Neutrophil (primary cell): ENCODE measurements around the gene GFOD2.

Experiments used
- H3K27ac ChIP-seq: fragments of 200-600 bp; sonication (generic); 2 replicates; pipeline ENCODE4 v1.5.1; 2016; ENCODE audit warnings: mild to moderate bottlenecking, moderate library complexity
- H3K27me3 ChIP-seq: fragments of 200-600 bp; sonication (generic); 2 replicates; pipeline ENCODE4 v1.6.0; 2016; ENCODE audit warnings: mild to moderate bottlenecking
- H3K36me3 ChIP-seq: fragments of 200-600 bp; sonication (generic); 2 replicates; pipeline ENCODE4 v1.5.1; 2017
- H3K4me1 ChIP-seq, 2 experiments: fragments of 200-600 bp in 1 of 2; sonication (generic) in 1 of 2; 1 replicate in 1 of 2; 2 replicates in 1 of 2; pipeline versions ENCODE4 v1.5.1 to v1.6.1; 2013 to 2016; ENCODE audit warnings: low read depth in 1 of 2, low read length in 1 of 2, mild to moderate bottlenecking in 1 of 2, moderate library complexity in 1 of 2; ENCODE audit not compliant: control insufficient read depth in 1 of 2, insufficient read depth in 1 of 2
- H3K4me3 ChIP-seq, 2 experiments: fragments of 200-600 bp in 1 of 2; sonication (generic) in 1 of 2; 1 replicate in 1 of 2; 2 replicates in 1 of 2; pipeline ENCODE4 v1.5.1; 2013 to 2016; ENCODE audit warnings: low read depth in 1 of 2, low read length in 1 of 2, mild to moderate bottlenecking in 1 of 2, moderate library complexity in 1 of 2
- H3K9me3 ChIP-seq: fragments of 200-600 bp; sonication (generic); 2 replicates; pipeline ENCODE4 v1.5.1; 2016
- TF ChIP-seq, protein P1 (sequence below): fragments of 200-600 bp; sonication (generic); IDR thresholded peaks from 2 replicates; pipeline ENCODE4 v1.5.1; 2016; ENCODE audit warnings: antibody characterized with exemption

The GFOD2 gene

DNA sequence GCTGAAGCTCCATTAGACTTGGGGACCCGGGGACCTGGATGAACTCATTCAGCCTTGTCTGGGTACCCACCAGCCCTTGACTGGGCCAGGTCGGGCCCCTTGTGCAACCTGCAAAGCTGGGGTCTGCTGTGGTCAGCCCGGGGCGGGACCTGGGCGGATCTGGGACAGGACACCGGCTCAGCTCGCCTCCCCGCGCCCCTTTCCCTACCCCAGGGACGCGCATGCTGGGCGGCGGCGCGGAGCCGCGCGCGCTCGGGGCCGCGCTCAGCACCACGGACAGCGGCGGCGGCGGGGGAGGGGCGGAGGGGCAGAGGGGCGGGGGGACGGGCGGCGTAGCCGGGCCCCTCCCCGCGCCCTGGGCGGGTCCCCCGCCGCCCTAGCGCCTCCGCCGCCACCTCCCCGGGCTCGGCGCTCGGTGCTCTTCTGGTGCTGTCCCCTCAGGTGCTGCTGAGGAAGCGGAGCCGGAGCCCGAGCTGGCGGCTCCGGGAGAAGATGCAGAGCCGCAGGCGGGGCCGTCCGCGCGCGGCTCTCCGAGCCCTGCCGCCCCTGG is 66.5 kb downstream of the GFOD2 start:
- Histone ChIP-seq H3K4me3 (no peak overlapping the region), H3K9me3 (no peaks in the 10 kb centered on the region), H3K27me3 (no peaks in the 10 kb centered on the region), H3K27ac (no peak overlapping the region), H3K4me1 (no peaks in the 10 kb centered on the region), H3K36me3 (peaks cover 9% of the 10 kb centered on the region)
- TF ChIP-seq, protein P1, sequence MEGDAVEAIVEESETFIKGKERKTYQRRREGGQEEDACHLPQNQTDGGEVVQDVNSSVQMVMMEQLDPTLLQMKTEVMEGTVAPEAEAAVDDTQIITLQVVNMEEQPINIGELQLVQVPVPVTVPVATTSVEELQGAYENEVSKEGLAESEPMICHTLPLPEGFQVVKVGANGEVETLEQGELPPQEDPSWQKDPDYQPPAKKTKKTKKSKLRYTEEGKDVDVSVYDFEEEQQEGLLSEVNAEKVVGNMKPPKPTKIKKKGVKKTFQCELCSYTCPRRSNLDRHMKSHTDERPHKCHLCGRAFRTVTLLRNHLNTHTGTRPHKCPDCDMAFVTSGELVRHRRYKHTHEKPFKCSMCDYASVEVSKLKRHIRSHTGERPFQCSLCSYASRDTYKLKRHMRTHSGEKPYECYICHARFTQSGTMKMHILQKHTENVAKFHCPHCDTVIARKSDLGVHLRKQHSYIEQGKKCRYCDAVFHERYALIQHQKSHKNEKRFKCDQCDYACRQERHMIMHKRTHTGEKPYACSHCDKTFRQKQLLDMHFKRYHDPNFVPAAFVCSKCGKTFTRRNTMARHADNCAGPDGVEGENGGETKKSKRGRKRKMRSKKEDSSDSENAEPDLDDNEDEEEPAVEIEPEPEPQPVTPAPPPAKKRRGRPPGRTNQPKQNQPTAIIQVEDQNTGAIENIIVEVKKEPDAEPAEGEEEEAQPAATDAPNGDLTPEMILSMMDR: no peak

DNA sequence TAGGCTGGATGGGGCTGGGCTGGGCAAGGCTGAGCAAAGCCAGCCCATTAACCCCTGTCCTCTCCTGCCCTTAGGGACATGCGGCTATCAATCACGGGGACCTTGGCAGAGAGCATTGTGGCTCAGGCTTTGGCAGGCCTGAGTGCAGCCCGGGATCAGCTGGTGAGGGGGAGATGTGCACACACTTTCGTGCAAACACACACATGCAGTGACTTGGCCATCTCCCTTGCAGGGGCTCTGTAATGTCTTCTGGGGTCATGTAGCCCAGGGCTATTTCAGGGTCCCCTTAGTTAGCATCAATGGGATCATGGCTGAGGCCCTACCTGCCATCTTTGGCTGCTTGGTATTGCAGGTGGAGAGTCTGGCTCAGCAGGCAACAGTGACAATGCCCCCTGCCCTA is 67.3 kb downstream of the GFOD2 start:
- H3K36me3 ChIP-seq: peaks cover 4% of the 10 kb centered on the region
- no peaks in the 10 kb centered on the region for H3K4me1 ChIP-seq
- no peaks in the 10 kb centered on the region for H3K9me3 ChIP-seq
- no peak overlapping the region for H3K27ac ChIP-seq
- no peak overlapping the region for H3K4me3 ChIP-seq
- TF ChIP-seq, protein P1: no peak
- H3K27me3 ChIP-seq: no peaks in the 10 kb centered on the region

DNA sequence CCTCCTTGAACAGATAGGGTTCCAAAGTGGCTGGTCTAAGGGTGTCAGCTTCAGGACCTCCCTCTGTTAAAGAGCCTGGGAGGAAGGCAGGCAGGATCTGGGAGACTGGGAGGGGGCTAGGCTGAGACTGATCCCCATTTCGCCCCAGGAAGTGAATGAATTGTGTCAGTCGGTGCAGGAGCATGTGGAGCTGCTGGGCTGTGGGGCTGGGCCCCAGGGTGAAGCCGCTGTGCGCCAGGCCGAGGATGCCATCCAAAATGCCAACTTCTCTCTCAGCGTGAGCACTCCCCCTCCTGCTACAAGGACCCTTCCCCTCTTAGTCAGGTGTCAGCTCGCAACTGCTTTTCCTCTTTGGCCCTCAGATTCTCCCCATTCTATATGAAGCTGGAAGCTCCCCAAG is 68.1 kb downstream of the GFOD2 start:
- H3K27me3 ChIP-seq: no peaks in the 10 kb centered on the region

DNA sequence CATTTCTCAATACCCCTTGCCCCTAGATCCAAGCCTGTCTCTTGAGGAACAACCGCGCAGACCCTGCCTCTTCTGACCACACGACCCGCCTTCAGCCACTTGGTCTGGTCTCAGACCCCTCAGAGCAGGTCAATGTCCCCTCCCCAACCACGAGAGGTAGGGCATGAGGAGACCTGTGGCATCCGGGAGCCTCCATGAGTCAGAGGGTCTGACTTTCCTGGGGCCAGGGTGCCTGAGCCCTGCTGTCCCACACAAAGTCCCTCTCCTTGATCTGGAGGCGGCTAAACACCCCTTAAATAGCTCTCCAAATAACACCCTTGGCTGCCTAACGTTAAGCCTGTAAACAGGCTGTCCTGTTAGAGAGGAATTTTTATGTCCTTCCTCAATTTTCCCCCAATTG is 69.1 kb downstream of the GFOD2 start:
- Histone ChIP-seq H3K4me1 (peaks cover 7% of the 10 kb centered on the region in 2 experiments), H3K36me3 (no peaks in the 10 kb centered on the region), H3K4me3 (no peak overlapping the region), H3K27ac (no peak overlapping the region), H3K9me3 (no peaks in the 10 kb centered on the region), H3K27me3 (peaks cover 10% of the 10 kb centered on the region)
- TF ChIP-seq, protein P1: no peak

More for the DNA sequence above, 68.1 kb downstream of the GFOD2 start:
- Histone ChIP-seq H3K36me3 (no peaks in the 10 kb centered on the region), H3K27ac (no peak overlapping the region), H3K4me3 (no peak overlapping the region), H3K4me1 (no peaks in the 10 kb centered on the region), H3K9me3 (no peaks in the 10 kb centered on the region)
- TF ChIP-seq, protein P1: no peak

DNA sequence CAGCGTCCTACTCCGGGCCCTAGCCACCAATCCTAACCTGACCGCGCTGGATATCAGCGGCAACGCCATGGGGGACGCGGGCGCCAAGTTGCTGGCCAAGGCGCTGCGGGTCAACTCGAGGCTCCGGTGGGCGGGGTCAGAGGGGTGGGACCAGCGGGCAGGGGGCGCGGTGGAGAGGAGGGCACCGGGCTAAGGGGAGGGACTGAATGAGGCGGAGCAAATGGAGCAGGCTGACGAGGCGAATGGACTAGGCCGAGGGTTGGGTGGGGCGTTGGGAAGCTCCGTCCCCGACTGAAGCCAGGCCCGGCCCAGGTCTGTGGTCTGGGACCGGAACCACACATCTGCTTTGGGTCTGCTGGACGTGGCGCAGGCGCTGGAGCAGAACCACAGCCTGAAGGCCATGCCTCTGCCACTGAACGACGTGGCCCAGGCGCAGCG is 69.6 kb downstream of the GFOD2 start:
- Histone ChIP-seq H3K9me3 (no peaks in the 10 kb centered on the region), H3K4me3 (no peak overlapping the region), H3K4me1 (peaks cover 8 to 12% of the 10 kb centered on the region in 2 experiments), H3K36me3 (no peaks in the 10 kb centered on the region), H3K27ac (no peak overlapping the region), H3K27me3 (peaks cover 15% of the 10 kb centered on the region)
- TF ChIP-seq, protein P1: no peak
